ENCODE measurements around the gene EMC1.

DNA sequence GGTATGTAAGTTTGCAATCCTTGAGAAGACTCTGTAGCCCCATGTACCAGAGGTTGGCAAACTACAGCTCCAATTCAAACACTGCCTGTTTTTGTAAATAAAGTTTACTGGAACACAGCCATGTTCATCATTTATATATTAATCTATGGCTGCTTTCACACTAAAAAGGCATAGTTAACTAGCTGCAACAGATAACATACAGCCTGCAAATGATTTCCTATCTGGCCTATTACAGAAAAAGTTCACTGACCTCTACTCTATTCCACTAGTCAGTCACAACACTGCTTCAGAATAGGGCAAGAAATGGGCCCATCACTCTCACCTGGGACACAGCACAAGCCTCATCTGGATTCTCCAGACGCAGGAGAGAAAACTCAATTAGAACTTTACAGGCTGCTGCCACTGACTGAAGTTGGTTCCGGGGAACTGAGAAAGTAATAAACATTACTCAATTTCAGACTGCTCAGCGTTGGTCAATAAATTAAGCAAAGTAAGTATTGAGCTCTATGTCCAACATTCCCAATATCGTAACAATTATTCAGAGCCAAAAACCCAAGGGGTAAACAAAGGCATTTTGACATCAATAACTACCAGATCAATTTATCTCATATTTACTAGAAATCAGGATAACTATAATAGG lies 51.9 kb downstream of the EMC1 start:
- TF ChIP-seq, protein P1, sequence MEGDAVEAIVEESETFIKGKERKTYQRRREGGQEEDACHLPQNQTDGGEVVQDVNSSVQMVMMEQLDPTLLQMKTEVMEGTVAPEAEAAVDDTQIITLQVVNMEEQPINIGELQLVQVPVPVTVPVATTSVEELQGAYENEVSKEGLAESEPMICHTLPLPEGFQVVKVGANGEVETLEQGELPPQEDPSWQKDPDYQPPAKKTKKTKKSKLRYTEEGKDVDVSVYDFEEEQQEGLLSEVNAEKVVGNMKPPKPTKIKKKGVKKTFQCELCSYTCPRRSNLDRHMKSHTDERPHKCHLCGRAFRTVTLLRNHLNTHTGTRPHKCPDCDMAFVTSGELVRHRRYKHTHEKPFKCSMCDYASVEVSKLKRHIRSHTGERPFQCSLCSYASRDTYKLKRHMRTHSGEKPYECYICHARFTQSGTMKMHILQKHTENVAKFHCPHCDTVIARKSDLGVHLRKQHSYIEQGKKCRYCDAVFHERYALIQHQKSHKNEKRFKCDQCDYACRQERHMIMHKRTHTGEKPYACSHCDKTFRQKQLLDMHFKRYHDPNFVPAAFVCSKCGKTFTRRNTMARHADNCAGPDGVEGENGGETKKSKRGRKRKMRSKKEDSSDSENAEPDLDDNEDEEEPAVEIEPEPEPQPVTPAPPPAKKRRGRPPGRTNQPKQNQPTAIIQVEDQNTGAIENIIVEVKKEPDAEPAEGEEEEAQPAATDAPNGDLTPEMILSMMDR (IDR thresholded peaks at IDR 0.05): no peak
- TF ChIP-seq POLR2A (IDR thresholded peaks at IDR 0.05) (no peak), POLR2AphosphoS5 (IDR thresholded peaks at IDR 0.05; ENCODE audit: insufficient read depth in 1 of 2, low read depth in 1 of 2) (no peak)
